Activated naive CD4-positive, alpha-beta T cell treated with Interleukin-2 at 50 U/mL for 16 hours (primary cell): ENCODE measurements around the gene ANKRD16.
"Not testable (repeated sequence)": the region's sequence is repeated elsewhere in the genome, so short reads cannot be mapped to it uniquely, and the experiment has no call there.

Source experiments
- DNase-seq: peaks from one replicate; pipeline ENCODE4 v3.0.0-alpha.2; 2020

ANKRD16 gene

DNA sequence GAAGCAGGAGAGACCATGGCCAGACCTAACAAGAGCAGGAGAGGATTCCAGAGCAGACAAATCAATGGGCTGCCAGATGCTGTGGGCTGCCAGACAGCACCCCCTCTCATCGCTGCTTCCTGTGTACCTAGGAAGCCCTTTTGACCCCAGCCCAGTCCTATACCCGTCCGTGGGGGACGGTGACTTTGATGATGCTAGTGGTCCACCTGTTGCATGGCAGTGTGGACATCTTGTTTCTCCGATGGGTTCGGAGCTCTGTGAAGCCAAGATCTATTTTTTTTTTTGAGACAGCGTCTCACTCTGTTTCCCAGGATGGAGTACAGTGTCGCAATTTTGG is 58.3 kb downstream of the ANKRD16 start:
- DNase-seq = no peak

- DNase-seq = no peak
Measured at GRCh38 chr10:5830629-5831445, 58.9 kb downstream of the ANKRD16 start.

DNA sequence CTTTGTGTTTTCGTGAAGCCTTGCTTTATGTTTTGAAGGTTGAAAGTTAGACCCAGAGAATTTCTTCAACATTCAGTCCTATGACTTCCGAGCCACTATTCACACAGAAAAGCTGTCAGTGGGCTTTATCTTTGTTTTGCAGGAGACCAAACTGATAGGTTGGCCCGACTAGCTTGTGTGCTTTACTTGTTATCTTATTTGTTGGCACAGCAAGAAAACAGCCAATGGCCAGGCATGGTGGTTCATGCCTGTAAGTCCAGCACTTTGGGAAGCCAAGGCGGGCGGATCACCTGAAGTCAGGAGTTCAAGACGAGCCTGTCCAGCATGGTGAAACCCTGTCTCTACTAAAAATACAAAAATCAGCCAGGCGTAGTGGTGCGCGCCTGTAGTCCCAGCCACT is 60.4 kb downstream of the ANKRD16 start:
- DNase-seq = no peak

GRCh38 chr10:5828725-5829124 is 61.0 kb downstream of the ANKRD16 start:
- DNase-seq = no peak

GRCh38 chr10:5827841-5828240 is 61.9 kb downstream of the ANKRD16 start:
- no peak for DNase-seq

DNA sequence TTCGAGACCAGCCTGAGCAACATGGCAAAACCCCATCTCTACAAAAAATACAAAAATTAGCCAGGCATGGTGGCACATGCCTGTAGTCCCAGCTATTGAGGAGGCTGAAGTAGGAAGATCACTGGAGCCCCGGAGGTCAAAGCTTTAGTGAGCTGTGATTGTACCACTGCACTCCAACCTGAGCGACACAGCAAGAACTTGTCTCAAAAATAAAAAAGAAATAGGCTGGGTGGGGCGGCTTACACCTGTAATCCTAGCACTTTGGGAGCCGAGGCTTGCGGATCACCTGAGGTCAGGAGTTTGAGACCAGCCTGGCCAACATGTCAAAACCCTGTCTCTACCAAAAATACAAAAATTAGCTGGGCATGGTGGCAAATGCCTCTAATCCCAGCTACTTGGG is 63.2 kb downstream of the ANKRD16 start:
- not testable (repeated sequence) for DNase-seq

DNA sequence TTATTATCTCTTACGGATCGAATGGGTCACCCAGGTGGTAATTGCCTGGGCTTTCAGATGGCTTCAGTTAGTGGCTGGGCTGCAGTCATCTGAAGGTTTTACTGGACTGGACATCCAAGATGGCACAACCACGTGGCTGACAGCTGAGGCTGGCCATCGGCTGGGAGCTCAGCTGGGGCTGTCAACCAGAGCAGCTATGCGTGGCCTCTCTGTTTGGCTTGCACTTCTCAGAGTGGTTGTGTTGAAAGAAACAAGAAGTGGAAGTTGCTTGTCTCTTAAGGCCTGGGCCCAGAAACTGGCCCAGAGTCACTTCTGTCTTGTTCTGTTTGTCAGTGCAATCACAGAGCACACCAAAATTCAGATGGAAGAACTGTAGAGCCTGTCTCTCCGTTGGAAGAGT is 70.8 kb downstream of the ANKRD16 start:
- DNase-seq = no peak

DNA sequence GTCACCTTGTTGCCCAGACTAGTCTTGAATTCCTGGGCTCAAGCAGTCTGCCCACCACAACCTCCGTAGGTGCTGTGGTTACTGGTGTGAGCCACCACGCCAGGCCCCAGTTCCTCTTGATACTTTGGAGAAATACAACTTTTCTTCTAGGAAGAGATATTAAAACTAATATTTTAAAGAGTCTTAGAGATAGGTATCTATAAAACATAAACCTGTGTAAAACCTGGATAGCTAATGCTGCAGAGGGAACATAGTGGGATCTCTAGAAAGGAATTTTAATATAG is 71.7 kb downstream of the ANKRD16 start:
- DNase-seq = no peak

DNA sequence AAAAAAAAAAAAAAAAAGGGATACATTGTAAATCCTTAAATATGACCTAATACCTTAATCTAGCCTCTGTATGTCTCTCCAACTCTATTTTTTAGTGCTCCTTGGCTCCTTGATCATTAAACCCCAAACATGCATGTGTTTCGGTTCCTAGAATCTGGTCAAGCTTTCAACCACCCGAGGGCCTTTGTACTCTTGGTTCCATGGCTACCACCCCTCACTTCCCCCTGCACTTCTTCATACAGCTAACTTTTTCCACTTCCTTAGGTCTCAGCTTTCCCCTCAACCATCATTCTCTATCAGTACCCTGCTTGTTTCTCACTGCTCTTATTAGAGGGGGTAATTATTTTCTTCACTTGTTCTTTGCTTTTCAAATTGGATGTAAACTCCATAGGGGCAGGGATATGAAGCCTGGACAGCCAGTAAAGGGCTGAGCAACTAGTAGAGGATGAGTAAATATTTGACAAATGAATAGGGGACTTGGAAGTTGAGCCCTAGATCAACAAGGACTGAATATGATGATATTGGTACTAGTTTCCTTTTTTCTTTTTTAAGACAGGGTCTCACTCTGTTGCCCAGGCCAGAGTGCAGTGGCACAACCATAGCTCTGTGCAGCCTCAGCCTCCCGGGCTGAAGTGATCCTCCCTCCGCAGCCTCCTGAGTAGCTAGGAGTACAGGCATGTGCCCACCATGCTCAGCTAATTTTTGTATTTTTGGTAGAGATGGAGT is 72.2 kb downstream of the ANKRD16 start:
- no peak for DNase-seq

- DNase-seq = no peak
Measured at GRCh38 chr10:5816170-5816569, 73.5 kb downstream of the ANKRD16 start.

GRCh38 chr10:5814110-5815107 is 75.3 kb downstream of the ANKRD16 start:
- no peak for DNase-seq

DNA sequence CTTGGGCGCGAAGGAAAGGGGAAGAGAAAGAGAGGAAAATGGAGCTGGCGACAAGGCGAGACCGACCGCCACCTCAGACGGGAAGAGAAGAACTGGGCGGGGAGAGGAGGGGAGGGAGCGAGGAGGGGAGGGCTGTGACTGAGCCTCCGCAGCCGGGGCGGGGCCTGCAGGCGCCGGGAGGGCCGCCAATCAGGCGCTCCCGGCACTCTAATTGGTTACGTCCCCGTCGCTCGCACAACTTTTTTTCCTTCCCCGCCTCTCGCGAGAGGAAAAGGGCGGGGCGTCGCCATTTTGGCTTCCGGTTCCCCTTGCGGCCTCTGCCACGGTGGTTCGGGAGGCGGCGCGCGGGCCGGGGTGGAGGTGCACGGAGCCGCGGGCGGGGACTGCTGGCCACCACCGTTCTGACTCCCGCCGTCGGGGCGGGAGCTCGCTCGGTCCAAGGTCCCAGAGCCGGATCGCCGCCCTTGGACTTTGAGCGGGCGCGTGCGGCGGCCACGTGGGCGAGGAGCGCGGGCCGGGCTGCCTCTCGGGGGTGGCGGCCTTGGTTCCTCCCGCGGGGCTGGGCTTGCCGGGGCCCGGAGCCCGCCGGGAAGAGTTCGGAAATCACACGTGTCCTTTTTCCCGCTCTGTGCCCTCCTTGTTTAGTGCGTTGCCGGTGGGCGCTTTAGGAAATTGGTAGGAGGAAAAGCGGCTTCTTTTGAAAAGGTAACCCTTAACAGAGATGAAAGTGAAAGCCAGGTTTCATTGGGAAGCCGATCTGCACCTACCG is 76.2 kb downstream of the ANKRD16 start, which contains the start of gene GDI2:
TSS of gene GDI2 (minus strand) at position 94 of the 769 bp plus-strand sequence. CDS start 176 bp downstream, outside the sequence.
- DNase-seq = peak; percentile 97

DNA sequence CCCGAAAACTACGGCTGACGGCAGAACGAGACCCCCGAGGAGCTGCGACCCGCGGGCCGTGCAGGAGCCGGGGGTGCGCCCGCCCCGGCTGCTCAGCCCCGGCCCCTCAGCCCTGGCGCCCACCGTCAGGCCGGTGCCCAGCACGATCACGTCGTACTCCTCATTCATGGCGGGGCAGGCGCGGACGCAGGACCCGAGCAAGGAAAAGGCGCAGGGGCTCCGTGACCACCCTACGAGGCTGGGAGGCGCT is 76.7 kb downstream of the ANKRD16 start:
- DNase-seq = no peak

GRCh38 chr10:5812283-5813090 is 77.2 kb downstream of the ANKRD16 start:
- peak; percentile 47 for DNase-seq
